HG02870 (cell line): ENCODE data around the gene ATP5F1B.

ENCODE experiments used
- ATAC-seq: cut with Tn5 transposase; IDR thresholded peaks from one replicate; pipeline ENCODE4 v1.9.1; 2021; ENCODE audit warnings: mild to moderate bottlenecking, moderate library complexity; ENCODE audit not compliant: unreplicated experiment

Gene ATP5F1B

DNA sequence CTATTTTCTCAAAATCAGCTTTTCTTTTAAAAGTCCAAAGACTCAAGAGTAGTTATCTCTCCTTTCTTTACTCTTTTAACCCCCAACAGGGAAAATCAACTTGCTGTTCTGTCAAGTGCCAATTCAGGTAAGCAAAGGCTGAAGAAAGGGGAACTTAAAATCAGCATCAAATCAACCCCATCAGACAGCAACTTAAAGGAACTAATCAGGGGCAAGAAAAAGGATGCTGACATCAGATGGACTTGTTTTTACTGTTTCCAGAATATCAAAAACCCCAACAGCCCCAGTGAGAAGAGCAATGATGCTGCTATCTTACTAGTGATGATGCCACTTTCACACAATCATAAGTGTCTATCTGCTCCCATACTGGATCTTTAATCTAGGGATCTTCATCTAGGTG lies 19.1 kb downstream of the ATP5F1B start:
- no peak for ATAC-seq

DNA sequence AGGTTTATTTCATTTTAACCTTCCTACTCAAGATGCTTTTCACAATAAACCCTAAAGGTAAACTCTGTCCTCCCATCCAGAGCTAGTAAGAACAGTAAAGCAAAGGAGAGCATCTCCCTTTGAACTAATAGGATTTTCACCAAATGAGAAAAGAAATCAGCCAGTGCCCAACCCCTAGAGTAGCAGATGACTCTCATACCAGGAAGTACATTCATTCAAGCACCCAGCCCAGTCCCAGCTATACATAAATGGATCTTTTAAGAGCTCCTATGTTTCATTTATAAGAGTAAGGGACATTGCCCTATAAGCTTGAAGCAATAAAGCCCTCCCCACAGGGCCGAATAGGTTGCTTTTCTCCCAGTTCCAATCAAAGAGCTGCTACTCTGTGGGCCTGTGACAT lies 23.2 kb downstream of the ATP5F1B start:
- no peak for ATAC-seq

DNA sequence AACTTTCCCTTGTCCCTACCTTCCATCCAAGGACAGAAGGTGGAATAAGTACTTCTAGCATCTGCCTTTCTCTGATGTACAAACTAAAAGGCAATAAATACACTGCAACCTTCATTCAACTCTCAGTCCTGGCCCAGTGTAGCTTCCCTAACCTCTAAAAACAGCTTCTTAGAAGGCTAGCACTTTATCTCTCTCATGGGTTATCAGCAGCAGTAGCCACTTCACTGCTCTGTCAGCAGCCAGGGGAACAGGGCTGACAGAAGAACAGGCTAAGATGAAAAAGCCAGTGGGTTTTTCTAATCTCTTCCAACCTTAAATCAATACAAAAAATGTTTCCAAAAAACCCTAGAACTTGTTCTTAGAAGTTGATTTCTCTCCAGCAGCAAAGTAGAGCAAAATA lies 28.9 kb downstream of the ATP5F1B start:
- no peak for ATAC-seq

DNA sequence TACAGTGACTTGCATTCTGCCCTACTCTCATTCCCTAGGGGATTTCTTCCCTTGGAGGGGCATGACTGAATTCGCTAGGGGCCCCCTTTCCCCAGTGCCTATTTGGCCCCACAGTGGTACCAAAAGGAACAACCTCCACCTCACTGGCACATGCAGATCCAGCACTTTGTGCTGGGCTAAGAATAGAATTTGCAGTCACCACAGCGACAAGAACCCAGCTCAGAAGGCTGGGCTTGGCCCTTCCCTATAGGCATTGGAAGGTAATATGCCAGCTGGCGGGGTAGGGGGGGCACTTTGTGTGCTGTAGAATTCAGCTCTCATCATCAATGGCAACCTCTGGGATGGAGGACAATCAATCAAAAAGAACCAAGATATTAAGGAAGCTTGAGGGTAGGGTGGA lies 29.5 kb downstream of the ATP5F1B start:
- ATAC-seq, result no peak

DNA sequence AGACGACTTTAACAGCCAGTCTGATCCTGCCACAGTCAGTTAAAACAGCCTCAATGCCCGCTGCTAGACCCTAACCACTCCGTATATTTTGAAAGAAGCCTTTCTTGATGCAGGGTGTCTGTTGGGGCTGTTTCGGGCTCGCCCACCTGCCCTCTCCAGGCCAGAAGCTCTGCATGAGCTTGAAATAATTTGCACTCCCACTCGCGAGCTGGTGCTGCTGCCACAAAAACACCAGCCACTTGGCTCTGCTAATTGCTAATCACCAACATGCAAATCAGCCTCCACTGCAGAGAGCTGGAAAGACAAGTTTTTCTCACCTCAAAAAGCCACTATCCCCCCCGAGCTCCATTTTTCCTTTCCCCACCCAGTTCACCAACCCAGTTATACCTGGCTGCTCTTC lies 31.2 kb downstream of the ATP5F1B start:
- ATAC-seq, result no peak

DNA sequence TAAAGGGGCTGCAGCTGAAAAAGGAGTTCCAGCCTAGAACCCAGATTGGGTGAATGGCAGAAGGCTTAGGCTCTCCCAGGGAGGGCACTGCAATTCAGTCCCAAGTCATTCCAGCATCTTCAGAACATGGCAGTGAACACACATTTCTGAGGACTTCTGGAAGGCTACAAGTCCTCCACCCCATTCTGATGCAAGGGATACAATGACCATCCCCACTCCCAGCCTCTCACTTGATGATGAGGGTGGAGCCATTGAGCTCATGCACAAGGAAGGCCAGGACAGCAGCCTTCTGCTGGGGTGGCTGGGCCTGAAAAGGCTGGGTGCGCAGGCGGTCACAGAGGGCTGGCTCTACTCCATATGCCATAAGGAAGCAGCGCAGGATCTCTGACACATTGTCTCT lies 41.4 kb downstream of the ATP5F1B start:
- ATAC-seq, result no peak

DNA sequence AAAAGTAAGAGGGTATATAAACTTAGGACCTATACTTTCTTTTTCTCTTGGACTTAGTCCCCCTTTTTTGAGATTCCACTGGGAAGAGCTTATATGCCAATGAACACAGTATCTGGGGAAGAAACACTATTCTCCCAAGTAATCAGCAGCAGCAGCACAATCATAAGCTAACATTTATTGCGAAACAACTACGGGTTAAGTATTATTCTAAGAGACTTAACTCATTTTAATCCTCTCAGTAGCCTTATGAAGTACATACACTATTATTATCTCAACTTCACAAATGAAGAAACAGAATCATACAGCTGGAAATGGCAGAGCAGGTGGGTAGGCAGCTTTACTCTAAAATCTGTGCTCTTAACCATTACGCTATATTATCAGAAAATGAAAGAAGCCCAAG lies 43.5 kb downstream of the ATP5F1B start:
- no peak for ATAC-seq

DNA sequence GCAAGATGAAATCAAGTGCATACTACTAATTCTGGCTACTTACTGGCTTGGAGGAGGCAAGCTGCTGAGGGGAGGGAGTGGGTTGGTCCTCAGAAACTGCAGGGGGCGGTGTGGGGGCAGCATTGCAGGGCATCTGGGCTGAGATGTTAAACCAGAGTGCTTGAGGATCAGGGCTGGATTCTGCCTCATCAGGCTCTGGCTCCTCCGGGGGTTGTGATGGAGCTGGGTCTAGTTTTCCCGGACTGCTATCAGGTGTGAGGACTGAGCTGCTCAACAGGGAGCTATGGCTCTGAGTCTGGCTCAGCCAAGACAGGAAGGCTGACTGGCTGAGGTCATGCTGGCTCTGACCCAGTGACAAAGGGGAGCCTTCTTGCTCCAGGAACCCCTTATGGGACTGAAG lies 44.3 kb downstream of the ATP5F1B start:
- no peak for ATAC-seq

DNA sequence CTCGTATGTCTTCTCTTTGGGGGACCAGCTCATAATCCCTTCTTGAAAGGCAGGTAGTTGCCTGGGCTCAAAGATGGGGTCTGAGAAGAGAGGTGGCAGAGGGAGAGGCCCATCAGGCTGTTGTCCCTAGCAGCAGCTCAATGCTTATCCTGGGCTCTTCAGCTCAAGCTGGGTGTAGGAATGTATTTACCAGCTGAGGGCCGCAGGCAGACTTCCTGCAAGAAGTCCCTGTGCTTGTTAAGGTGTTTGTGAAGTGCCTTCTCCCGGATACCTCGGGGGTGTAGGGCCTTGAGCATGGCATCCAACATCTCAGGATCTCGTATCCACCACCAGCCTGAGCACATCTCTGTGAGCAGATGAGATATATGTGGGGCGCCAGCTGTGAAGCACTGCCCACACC lies 45.0 kb downstream of the ATP5F1B start:
- ATAC-seq, result no peak

DNA sequence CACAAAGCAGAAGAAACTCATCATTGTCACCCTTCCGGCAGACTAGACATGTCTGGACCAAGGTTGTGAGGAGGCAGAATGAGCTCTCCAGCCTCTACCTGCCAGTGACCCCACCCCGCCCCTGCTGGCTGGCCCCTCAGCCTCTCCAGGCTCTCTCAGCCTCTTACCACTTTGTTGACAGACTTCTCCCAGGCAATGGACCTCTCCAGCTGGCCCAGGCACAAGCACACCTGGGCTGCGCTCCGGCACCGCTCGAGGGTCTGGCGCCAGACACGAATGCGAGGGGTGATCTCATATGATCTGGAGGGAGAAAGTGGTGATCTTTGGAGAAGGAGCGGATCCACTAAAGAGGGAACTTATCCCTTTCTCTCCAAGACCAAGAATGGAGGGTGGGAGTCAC lies 46.0 kb downstream of the ATP5F1B start:
- ATAC-seq, result no peak

DNA sequence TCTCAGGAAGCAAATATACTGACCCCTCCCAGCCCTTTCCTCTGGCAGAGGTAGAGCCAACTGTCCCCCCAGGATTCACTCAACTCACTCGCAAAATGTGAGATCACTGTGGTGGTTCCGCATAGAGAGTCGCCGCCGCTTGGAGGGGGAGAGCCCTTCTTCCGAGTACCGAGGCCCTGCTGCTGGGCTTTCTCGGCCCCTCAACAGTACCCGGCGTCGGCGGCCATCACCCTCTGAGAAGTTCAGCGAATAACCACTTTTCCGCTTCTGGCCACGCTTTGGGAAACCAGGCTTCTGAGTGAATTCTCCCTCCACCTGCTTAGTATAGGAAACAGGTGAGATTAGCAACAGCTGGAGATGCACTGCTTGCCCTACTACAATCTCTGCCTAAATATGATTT lies 46.7 kb downstream of the ATP5F1B start:
- no peak for ATAC-seq

DNA sequence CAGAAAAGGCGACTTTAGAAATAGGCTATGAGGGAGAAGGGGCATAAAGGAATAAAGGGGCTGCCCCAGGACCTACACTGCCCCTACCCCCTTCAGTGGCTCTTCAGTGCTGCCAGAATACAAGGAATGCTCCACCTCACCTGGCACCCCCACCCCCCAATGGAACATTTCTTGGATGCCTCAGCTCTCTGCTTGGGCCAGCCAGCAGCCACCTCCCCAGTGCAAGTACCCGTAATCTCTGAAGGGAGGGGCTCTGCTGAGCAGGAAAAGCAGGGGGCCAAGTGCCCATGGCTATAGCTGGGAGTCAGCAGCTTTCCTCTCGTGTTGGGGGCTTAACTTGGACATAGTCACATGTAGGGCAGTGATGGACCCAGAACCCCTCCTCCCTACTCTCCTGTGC lies 49.0 kb downstream of the ATP5F1B start:
- no peak for ATAC-seq

DNA sequence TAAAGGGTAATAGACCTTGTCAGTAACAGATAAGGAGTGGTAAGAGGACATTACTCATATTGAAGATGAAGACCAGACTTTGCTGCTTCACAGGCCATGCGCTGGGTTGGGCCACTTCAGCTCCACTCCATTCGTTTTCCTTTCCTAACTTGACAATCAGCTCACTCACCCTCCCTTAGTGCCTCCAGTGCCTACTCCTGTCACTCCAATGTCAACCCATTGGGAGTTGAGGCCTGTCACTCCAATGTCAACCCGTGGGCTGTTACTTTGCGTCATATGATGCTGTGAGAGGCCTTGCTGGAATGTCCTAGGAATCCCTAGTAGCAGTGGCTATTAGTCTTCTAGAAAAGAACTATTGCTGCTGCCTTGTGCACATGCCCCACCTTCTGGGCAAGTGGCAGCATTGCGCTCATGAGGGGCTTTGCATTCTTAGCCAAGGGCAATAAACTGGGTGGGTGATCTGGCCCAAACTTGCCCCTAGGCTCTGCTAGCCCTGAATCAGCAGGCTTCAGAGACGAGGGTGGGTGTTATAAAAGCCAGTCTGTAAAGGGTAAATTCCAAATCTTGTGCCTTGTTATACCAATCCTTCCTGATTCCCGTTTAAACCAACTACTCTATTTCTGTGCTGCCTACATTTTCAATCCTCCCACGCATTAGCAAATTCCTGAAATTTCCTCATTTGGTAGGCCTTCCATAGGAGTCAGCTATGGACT lies 51.7 kb downstream of the ATP5F1B start:
- ATAC-seq, result no peak

DNA sequence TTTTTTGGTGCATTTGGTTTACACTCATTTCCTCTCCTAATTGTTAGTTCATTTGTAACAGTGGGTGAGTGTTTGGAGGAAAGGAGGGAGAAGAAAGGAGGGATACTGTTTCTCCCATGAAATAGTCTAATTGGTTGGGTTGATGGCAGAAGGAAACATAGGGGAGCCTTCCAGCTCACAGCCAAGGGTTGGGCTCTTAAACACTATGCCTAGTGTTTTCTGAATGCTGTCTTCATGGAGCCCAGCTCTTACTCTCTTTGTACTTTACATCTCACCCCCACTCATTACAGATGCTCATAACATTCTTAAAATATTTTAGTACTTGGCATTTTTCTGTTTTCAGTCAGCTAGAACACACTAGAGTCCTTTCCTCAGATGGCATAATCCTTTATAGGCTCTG lies 53.8 kb downstream of the ATP5F1B start:
- ATAC-seq, result no peak

DNA sequence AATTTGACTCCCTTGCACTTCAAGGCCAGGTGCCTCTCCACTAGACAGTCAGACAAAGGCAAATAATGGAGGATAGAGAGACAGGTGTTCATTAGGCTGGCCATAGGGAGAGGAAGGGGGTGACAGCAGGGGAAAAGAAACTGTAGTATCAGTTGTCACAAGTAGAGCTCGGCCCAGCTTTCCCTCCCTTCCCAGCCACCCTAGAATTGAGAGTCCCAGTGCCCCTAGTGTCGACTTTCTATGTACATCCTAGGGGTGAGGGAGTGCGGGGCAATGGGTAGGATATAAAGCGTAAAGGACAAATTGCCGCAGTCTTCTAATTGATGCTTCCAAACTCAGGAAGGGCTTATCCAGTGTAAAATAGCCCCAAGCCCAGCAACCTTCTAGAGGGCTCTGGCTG lies 54.7 kb downstream of the ATP5F1B start:
- ATAC-seq, result no peak

DNA sequence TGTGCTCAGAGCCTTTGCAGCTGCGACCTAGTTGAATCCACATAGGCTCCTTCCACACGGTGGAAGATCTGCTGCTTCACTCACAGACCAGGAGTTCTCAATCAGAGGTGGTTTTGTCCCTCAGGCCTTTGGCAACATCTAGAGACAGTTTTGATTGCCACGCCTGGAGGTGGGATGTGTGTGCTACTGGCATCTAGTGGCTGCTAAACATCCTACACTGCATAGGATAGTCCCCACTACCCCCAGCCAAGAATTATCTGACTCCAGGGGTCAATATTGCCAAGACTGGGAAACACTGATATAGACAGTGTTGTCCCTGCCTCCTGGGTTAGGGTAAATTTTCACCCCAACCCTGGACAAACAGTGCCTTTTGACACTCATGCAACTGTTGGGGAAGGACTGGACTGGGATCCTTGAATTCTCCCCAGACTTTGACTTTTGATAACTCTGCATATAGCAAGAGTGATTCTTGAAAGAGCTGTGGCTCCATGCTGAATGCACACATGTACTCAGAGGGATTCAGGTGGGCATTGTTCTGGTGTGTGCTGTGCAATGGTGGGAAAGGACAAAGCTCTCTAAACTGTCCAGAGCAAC lies 55.5 kb downstream of the ATP5F1B start:
- no peak for ATAC-seq

DNA sequence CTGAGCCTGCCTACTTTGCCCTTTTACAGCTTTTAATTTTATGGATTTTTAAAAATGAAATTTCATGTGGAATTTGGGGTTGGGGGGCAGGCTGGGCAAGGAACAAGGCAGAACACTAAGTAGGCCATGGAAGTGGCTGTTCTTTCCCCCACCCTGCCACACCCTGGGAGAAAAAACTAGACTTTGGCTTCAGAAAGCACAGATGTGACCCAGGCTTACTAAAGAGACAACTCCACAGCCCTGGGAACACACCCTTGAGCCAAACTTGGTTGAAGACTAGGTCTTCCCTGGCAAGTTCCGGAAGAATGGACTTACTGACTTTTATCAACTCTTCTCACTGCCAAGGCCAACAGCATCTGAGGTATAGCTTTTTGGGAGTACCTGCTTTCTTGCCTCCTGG lies 56.0 kb downstream of the ATP5F1B start:
- no peak for ATAC-seq
